GM19043 (cell line): ENCODE data around the gene SGSH.
"Not testable (repeated sequence)": the region's sequence is repeated elsewhere in the genome, so short reads cannot be mapped to it uniquely, and the experiment has no call there.

Experiments used
- ATAC-seq: cut with Tn5 transposase; IDR thresholded peaks from one replicate; pipeline ENCODE4 v1.9.1; 2021; ENCODE audit warnings: low read depth; ENCODE audit not compliant: unreplicated experiment

The SGSH gene

GRCh38 chr17:80213643-80213975, 6.5 kb downstream of the SGSH start:
- ATAC-seq: no peak

GRCh38 chr17:80212962-80213642, 7.0 kb downstream of the SGSH start:
- no peak for ATAC-seq

GRCh38 chr17:80212511-80212910, 7.6 kb downstream of the SGSH start:
- no peak for ATAC-seq

GRCh38 chr17:80212109-80212508, 8.0 kb downstream of the SGSH start:
- no peak for ATAC-seq

GRCh38 chr17:80210348-80211108, 9.6 kb downstream of the SGSH start:
- no peak for ATAC-seq

GRCh38 chr17:80209765-80210164, 10.4 kb downstream of the SGSH start:
- ATAC-seq: no peak

- ATAC-seq: no peak
Measured at GRCh38 chr17:80208050-80208449, 12.1 kb downstream of the SGSH start.

- ATAC-seq: no peak
Measured at GRCh38 chr17:80205811-80206210, 14.3 kb downstream of the SGSH start.

- ATAC-seq: no peak
Measured at GRCh38 chr17:80204626-80205468, 15.3 kb downstream of the SGSH start.

GRCh38 chr17:80203471-80203963, 16.6 kb downstream of the SGSH start:
- ATAC-seq: no peak

GRCh38 chr17:80202197-80202596, 17.9 kb downstream of the SGSH start:
- ATAC-seq: no peak

- no peak for ATAC-seq
Measured at GRCh38 chr17:80201446-80201845, 18.7 kb downstream of the SGSH start.

GRCh38 chr17:80199295-80199694, 20.8 kb downstream of the SGSH start:
- ATAC-seq: not testable (repeated sequence)

GRCh38 chr17:80198144-80198661, 21.9 kb downstream of the SGSH start:
- no peak for ATAC-seq

GRCh38 chr17:80196652-80197051, 23.5 kb downstream of the SGSH start:
- ATAC-seq: no peak

- no peak for ATAC-seq
Measured at GRCh38 chr17:80195671-80196529, 24.2 kb downstream of the SGSH start.

GRCh38 chr17:80195141-80195540, 25.0 kb downstream of the SGSH start:
- no peak for ATAC-seq

- ATAC-seq: no peak
Measured at GRCh38 chr17:80191865-80192661, 28.1 kb downstream of the SGSH start.

- ATAC-seq: no peak
Measured at GRCh38 chr17:80191192-80191591, 28.9 kb downstream of the SGSH start.
